ENCODE measurements around the gene SMYD5.
A peak's percentile ranks its signal among the peaks of the same experiment; 100 is the strongest.

SMYD5 gene

DNA sequence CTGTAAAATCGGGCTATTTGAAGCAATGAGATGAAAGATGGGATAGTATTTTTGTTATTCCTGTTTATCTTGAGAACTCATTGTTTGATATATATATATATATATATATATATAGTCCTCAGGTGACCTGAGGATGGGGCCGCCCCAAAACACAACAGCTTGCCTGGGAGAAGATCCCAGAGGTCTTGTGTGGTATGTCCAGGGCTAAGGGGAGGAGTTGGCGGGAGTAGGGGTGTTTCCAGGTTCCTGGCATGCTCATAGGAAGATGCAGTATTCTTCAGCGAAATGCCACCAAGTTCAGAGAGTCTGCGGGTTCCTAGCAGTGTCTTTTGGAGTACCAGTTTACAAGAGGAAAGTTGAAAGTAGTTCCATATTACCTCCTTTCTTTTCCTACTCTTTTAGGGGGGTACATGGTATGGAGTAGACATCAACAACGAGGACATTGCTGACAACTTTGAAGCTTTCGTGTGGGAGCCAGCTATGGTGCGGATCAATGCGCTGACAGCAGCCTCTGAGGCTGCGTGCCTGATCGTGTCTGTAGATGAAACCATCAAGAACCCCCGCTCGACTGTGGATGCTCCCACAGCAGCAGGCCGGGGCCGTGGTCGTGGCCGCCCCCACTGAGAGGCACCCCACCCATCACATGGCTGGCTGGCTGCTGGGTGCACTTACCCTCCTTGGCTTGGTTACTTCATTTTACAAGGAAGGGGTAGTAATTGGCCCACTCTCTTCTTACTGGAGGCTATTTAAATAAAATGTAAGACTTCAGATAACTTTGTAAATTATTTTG, 38.4 kb downstream of the SMYD5 start:
- FAIRE-seq (no peak), DNase-seq (ENCODE audit: insufficient read length, low spot score) (no peak)
- TF ChIP-seq POU2F2 (IDR thresholded peaks at IDR 0.05; ENCODE audit: low read depth, low read length), result no peak
- TF ChIP-seq SPI1 (IDR thresholded peaks at IDR 0.05; ENCODE audit: low read depth, low read length), result no peak
- TF ChIP-seq POLR2AphosphoS5 (IDR thresholded peaks at IDR 0.05; ENCODE audit: low read depth, low read length), result no peak; the same call in 1 of the 2 replicates
- TF ChIP-seq POLR2A (IDR thresholded peaks at IDR 0.05; ENCODE audit: low read depth, low read length), result no peak
- TF ChIP-seq PAX5 (IDR thresholded peaks at IDR 0.05; ENCODE audit: insufficient read depth, low read length, severe bottlenecking), result no peak
- TF ChIP-seq TAF1 (IDR thresholded peaks at IDR 0.05; ENCODE audit: low read depth, low read length), result no peak

DNA sequence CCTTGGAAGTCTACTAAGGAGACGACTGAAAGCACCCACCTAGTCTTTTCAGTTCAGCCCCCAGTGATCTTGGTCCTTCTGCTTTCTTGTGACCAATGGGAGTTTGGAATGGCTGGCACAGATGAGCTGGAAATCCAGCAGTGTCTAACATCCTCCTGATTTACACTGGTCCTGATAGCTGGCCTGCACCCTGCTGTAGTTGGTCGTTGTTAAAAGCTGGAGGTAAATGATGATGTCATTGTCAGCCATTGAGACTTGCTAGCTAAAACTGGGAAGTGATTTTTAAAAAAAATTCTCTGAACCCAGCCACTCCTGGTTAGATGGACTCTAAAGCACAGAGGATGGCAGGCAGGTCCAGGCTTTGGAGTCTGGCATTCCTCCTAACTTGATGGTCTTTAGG, 39.4 kb downstream of the SMYD5 start:
- no peak for DNase-seq (ENCODE audit: insufficient read length, low spot score)
- no peak for FAIRE-seq
- no peak for TF ChIP-seq POU2F2 (IDR thresholded peaks at IDR 0.05; ENCODE audit: low read depth, low read length)

DNA sequence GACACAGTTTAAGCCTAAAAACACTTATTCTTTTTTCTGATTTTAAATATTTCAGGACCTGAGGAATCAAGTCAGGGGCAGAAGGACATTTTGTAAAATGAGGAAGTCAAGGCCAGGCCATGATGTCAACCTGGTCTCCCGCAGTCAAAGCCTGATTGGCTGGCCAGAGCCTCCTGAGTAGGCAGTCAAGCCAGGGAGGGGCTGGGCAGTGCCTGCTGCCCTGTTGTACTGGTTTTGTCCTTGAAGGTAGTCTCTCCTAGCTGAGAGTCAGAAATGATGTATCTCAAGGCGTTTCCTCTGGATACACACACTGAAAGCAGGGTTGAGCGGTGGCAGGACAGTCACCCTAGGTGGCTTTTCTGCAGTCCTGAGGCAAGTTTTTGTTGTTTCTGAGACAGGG, 39.9 kb downstream of the SMYD5 start:
- TF ChIP-seq POLR2A (IDR thresholded peaks at IDR 0.05; ENCODE audit: low read depth, low read length) (no peak), SPI1 (IDR thresholded peaks at IDR 0.05; ENCODE audit: low read depth, low read length) (peak; percentile 83), TAF1 (IDR thresholded peaks at IDR 0.05; ENCODE audit: low read depth, low read length) (no peak), POU2F2 (IDR thresholded peaks at IDR 0.05; ENCODE audit: low read depth, low read length) (no peak), POLR2AphosphoS5 (IDR thresholded peaks at IDR 0.05; ENCODE audit: low read depth, low read length) (peak; percentile 38; the same call in 1 of the 2 replicates), PAX5 (IDR thresholded peaks at IDR 0.05; ENCODE audit: insufficient read depth, low read length, severe bottlenecking) (no peak)
- no peak for FAIRE-seq
- no peak for DNase-seq (ENCODE audit: insufficient read length, low spot score)

DNA sequence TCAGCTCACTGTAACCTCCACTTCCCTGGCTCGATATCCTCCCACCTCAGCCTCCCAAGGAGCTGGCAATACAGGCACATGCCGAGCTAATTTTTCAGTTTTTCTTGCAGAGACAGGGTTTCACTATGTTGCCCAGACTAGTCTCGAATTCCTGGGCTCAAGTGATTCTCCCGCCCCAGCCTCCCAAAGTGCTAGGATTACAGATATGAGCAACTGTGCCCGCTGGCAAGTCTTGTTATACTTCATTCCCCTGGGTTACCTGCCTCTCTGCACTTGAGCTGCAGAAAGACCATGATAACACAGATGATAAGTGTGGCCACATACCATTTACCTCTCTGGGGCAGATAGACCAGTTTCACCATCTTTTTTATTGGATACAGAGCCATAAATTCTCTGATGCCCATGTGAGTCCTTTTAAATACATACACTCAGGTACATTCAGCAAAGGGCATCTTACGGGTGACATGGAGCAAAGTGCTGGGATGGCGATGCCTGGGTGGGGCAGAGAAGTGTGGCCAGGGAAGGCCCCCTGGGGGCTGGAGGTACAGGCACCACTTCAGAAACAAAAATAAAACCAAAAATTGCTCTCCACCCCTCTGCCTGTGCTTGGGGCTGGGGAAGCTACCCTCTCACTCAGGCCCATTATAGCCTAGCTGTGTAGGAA, 40.4 kb downstream of the SMYD5 start:
- no peak for DNase-seq (ENCODE audit: insufficient read length, low spot score)

DNA sequence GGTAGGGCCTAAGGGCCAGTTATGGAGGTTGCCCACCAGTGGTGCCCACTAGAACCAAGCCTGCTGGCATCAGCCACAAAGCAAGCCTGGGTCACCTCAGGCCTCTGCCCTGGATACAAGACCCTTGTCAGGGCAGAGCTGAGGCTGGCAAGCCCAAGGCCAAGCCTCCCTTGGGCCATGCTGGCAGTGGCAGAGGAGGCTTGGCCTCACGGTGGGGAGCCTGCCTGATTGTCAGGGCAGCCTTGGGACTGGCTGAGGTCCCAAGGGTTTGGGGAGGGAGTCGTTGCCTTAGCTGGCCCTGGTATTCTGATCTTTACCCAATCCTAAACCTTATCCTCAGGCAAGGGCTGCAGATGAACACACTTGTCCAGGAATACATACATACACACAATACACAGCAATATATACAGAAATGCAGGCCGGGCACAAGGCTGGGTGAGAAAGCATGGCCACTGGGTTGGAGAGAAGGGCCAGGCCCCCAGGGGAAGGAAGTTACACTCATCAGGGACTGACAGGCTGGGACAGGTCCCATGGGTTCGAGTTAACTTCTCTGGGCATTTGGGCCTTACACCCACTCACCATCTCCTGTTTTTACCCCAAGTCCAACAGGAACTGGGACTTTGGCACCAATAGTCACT, 41.1 kb downstream of the SMYD5 start:
- TF ChIP-seq POLR2AphosphoS5 (IDR thresholded peaks at IDR 0.05; ENCODE audit: low read depth, low read length) (peak; percentile 85), POU2F2 (IDR thresholded peaks at IDR 0.05; ENCODE audit: low read depth, low read length) (0 out of 2 replicates have a peak, but pooled peaks have one; percentile 33), SPI1 (IDR thresholded peaks at IDR 0.05; ENCODE audit: low read depth, low read length) (no peak), TAF1 (IDR thresholded peaks at IDR 0.05; ENCODE audit: low read depth, low read length) (no peak), PAX5 (IDR thresholded peaks at IDR 0.05; ENCODE audit: insufficient read depth, low read length, severe bottlenecking) (no peak)
- DNase-seq (ENCODE audit: insufficient read length, low spot score), result no peak
- no peak for FAIRE-seq

More for the DNA sequence above, 40.4 kb downstream of the SMYD5 start:
- no peak for FAIRE-seq
- TF ChIP-seq SPI1 (IDR thresholded peaks at IDR 0.05; ENCODE audit: low read depth, low read length), result no peak

- no peak for DNase-seq (ENCODE audit: insufficient read length, low spot score)
- no peak for TF ChIP-seq TAF1 (IDR thresholded peaks at IDR 0.05; ENCODE audit: low read depth, low read length)
- no peak for TF ChIP-seq POLR2A (IDR thresholded peaks at IDR 0.05; ENCODE audit: low read depth, low read length)
- no peak for TF ChIP-seq POLR2AphosphoS5 (IDR thresholded peaks at IDR 0.05; ENCODE audit: low read depth, low read length)
- FAIRE-seq, result no peak
Observed at GRCh38 chr2:73255907-73256617, 42.0 kb downstream of the SMYD5 start.

DNA sequence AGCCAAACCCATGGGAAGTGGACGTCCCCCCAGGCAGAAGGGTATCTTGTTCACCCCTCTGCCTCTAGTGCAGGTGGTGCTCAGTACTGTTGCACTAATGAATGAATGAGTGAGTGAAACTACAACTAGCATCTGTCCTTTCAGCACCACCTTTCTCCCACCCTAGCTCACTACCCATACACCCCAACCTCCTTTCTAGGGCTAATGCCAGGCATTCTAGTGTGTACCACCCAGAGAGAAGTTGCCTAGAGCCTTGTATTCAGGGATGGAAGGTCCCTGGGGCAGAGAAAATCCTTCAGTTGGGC, 42.5 kb downstream of the SMYD5 start:
- FAIRE-seq (no peak), DNase-seq (ENCODE audit: insufficient read length, low spot score) (no peak)
- no peak for TF ChIP-seq POU2F2 (IDR thresholded peaks at IDR 0.05; ENCODE audit: low read depth, low read length)
- TF ChIP-seq POLR2A (IDR thresholded peaks at IDR 0.05; ENCODE audit: low read depth, low read length), result no peak
- TF ChIP-seq POLR2AphosphoS5 (IDR thresholded peaks at IDR 0.05; ENCODE audit: low read depth, low read length), result peak; percentile 5; the same call in 1 of the 2 replicates

- no peak for TF ChIP-seq POLR2A (IDR thresholded peaks at IDR 0.05; ENCODE audit: low read depth, low read length)
- no peak; the same call in 1 of the 2 replicates for TF ChIP-seq POLR2AphosphoS5 (IDR thresholded peaks at IDR 0.05; ENCODE audit: low read depth, low read length)
- no peak for TF ChIP-seq PAX5 (IDR thresholded peaks at IDR 0.05; ENCODE audit: insufficient read depth, low read length, severe bottlenecking)
- no peak for TF ChIP-seq POU2F2 (IDR thresholded peaks at IDR 0.05; ENCODE audit: low read depth, low read length)
- TF ChIP-seq TAF1 (IDR thresholded peaks at IDR 0.05; ENCODE audit: low read depth, low read length), result no peak
- no peak for TF ChIP-seq SPI1 (IDR thresholded peaks at IDR 0.05; ENCODE audit: low read depth, low read length)
- no peak for FAIRE-seq
Observed at GRCh38 chr2:73257021-73257420, 43.0 kb downstream of the SMYD5 start.

DNA sequence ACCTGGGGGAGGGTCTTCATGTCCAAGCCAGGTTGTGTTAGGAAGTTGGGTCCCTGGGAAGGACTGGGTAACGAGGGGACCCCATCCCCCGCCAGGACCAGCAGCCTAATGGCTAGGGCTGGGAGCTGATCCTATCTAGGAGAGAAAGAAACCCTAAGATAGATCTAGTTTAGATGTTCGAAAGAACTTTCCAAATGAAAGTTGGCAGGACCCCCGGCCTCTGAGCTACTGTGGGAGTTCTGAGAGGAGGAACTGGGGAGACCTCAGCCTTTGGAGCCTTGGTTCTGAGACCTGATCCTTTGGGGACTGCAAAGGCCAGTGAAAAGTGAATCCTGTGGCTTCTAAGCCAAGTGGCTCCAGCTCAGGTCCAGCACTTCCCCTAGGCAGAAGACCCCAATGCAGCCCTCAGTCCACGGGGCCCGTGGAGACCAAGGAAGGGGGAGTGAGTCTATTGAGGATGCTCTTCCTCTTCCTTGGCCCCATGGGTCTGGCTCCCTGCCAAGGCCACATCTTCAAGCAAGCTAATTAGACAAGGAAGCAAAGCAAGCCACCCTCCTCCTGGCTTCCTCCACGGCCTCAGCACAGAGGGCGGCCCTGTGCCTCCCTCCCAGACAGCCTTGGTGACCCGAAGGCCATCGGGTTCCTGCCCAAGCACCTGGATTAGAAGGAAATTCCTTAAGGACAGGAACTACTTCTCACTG, 43.5 kb downstream of the SMYD5 start:
- DNase-seq (ENCODE audit: insufficient read length, low spot score) (no peak), FAIRE-seq (no peak)
- TF ChIP-seq TAF1 (IDR thresholded peaks at IDR 0.05; ENCODE audit: low read depth, low read length) (no peak), PAX5 (IDR thresholded peaks at IDR 0.05; ENCODE audit: insufficient read depth, low read length, severe bottlenecking) (no peak), POU2F2 (IDR thresholded peaks at IDR 0.05; ENCODE audit: low read depth, low read length) (no peak), POLR2A (IDR thresholded peaks at IDR 0.05; ENCODE audit: low read depth, low read length) (no peak), SPI1 (IDR thresholded peaks at IDR 0.05; ENCODE audit: low read depth, low read length) (no peak), POLR2AphosphoS5 (IDR thresholded peaks at IDR 0.05; ENCODE audit: low read depth, low read length) (no peak)

More at GRCh38 chr2:73257021-73257420, 43.0 kb downstream of the SMYD5 start:
- DNase-seq (ENCODE audit: insufficient read length, low spot score), result no peak
